Ascending aorta (tissue), 2 donors: ENCODE data around the gene DCN. TPM values are rescaled to one million over a fixed set of nuclear protein-coding genes. Genes with fewer than 3 reads are reported as not detected.

Experiments
- DNase-seq, 2 donors: peaks; one replicate each; pipeline ENCODE4 v3.0.0-alpha.2; 2019; ENCODE audit warnings: low spot score in 2 of 2
- H3K27ac ChIP-seq, 2 donors: fragments of 200-600 bp; sonication (generic); one replicate each; pipeline ENCODE4 v1.5.1; 2016 to 2017; ENCODE audit warnings: mild to moderate bottlenecking in 1 of 2
- H3K27me3 ChIP-seq: fragments of 200-600 bp; sonication (generic); one replicate; pipeline ENCODE4 v1.5.1; 2017
- H3K36me3 ChIP-seq, 2 donors: fragments of 200-600 bp; sonication (generic); one replicate each; pipeline ENCODE4 v1.5.1; 2016
- H3K4me1 ChIP-seq, 2 donors: fragments of 200-600 bp; sonication (generic); one replicate each; pipeline ENCODE4 v1.5.1; 2016 to 2017; ENCODE audit warnings: mild to moderate bottlenecking in 1 of 2
- H3K4me3 ChIP-seq, 2 donors: fragments of 200-600 bp; sonication (generic); one replicate each; pipeline ENCODE4 v1.5.1; 2016 to 2017; ENCODE audit warnings: mild to moderate bottlenecking in 1 of 2
- H3K9me3 ChIP-seq, 2 donors: fragments of 200-600 bp; sonication (generic); one replicate each; pipeline ENCODE4 v1.5.1; 2016
- CTCF ChIP-seq, 3 experiments: fragments of 200-600 bp in 2 of 3; fragments of 450-650 bp in 1 of 3; sonication (generic) in 2 of 3; IDR thresholded peaks; one replicate each; pipeline ENCODE4 v1.5.1; 2016 to 2019; ENCODE audit warnings: antibody characterized with exemption in 3 of 3, mild to moderate bottlenecking in 1 of 3, moderate library complexity in 1 of 3
- intact Hi-C: fragments of 100-400 bp; cut with DNase I; formaldehyde crosslinking; loops from one replicate; pipeline ENCODE4 v1.15.1; 2023
- total RNA-seq: library from RNA; depleted of rRNA; stranded (reverse); fragments of >200 nt; gene quantifications from one replicate; pipeline ENCODE4 v1.1.0, GENCODE V29; 2016

Gene DCN
- total RNA-seq, 1 donor from 2014 or later = 443 TPM

GRCh38 chr12:91222746-91223145, 40.1 kb upstream of the DCN start:
- intact Hi-C loops = no loop called here
- Histone ChIP-seq H3K36me3 (no peaks in the 10 kb centered on the region), H3K4me3 (no peak overlapping the region), H3K4me1 (no peaks in the 10 kb centered on the region), H3K9me3 (no peaks in the 10 kb centered on the region), H3K27ac (no peak overlapping the region), H3K27me3 (no peaks in the 10 kb centered on the region)
- DNase-seq = no peak
- no peak for TF ChIP-seq CTCF (IDR thresholded peaks at IDR 0.05)

GRCh38 chr12:91219919-91220318, 37.3 kb upstream of the DCN start:
- intact Hi-C loops = no loop called here

GRCh38 chr12:91219511-91219910, 36.9 kb upstream of the DCN start:
- Histone ChIP-seq H3K4me3 (no peak overlapping the region), H3K27ac (no peak overlapping the region), H3K36me3 (no peaks in the 10 kb centered on the region), H3K4me1 (no peaks in the 10 kb centered on the region), H3K9me3 (no peaks in the 10 kb centered on the region), H3K27me3 (no peaks in the 10 kb centered on the region)
- no peak for TF ChIP-seq CTCF (IDR thresholded peaks at IDR 0.05)
- peak in 1 of 2 donors; percentile 54 for DNase-seq
- intact Hi-C loops = no loop called here

More at GRCh38 chr12:91219919-91220318, 37.3 kb upstream of the DCN start:
- Histone ChIP-seq H3K27ac (no peak overlapping the region), H3K4me1 (no peaks in the 10 kb centered on the region), H3K4me3 (no peak overlapping the region), H3K9me3 (no peaks in the 10 kb centered on the region), H3K36me3 (no peaks in the 10 kb centered on the region), H3K27me3 (no peaks in the 10 kb centered on the region)
- DNase-seq = no peak
- TF ChIP-seq CTCF (IDR thresholded peaks at IDR 0.05) = no peak

- no peak for TF ChIP-seq CTCF (IDR thresholded peaks at IDR 0.05)
- Histone ChIP-seq H3K4me1 (no peaks in the 10 kb centered on the region), H3K27me3 (no peaks in the 10 kb centered on the region), H3K27ac (no peak overlapping the region), H3K9me3 (no peaks in the 10 kb centered on the region), H3K4me3 (no peak overlapping the region), H3K36me3 (no peaks in the 10 kb centered on the region)
- intact Hi-C loops = no loop called here
- no peak for DNase-seq
Measured at GRCh38 chr12:91216871-91217270, 34.3 kb upstream of the DCN start.

GRCh38 chr12:91215940-91216454, 33.4 kb upstream of the DCN start:
- no peak overlapping the region for H3K27ac ChIP-seq

More at GRCh38 chr12:91215940-91216454, 33.4 kb upstream of the DCN start:
- Histone ChIP-seq H3K36me3 (no peaks in the 10 kb centered on the region), H3K9me3 (no peaks in the 10 kb centered on the region), H3K4me3 (no peak overlapping the region), H3K27me3 (no peaks in the 10 kb centered on the region), H3K4me1 (no peaks in the 10 kb centered on the region)
- DNase-seq = no peak
- no peak for TF ChIP-seq CTCF (IDR thresholded peaks at IDR 0.05)
- intact Hi-C loops = no loop called here
